Inflammatory macrophage (primary cell): ENCODE data around the gene TTC24.

Experiments used
- DNase-seq, 2 donors: peaks; one replicate each; pipeline ENCODE4 v3.0.0-alpha.2; 2020 to 2022
- total RNA-seq, 18 experiments: gene quantifications; one replicate each; lab custom pipeline; 2026; ENCODE audit warnings: mixed read lengths in 6 of 18, inconsistent platforms in 2 of 18; lab: John Stamatoyannopoulos, UW

The TTC24 gene
- 0 to 1.2 (median 0.49) reads per million in 18 experiments for total RNA-seq

GRCh38 chr1:156579472-156579871 lies at the start of gene TTC24:
Gene TTC24 (plus strand): TSS chr1:156579723. CDS start chr1:156581365, 1,642 bp downstream.
- DNase-seq = no peak

GRCh38 chr1:156530006-156530405 lies 49.5 kb upstream of the TTC24 start:
- DNase-seq = no peak

- no peak for DNase-seq
Measured at GRCh38 chr1:156532374-156532773, 47.1 kb upstream of the TTC24 start.

GRCh38 chr1:156533568-156534220 lies 45.8 kb upstream of the TTC24 start:
- DNase-seq = no peak

- DNase-seq = no peak
Measured at GRCh38 chr1:156534424-156535060, 45.0 kb upstream of the TTC24 start.

- peak in 1 of 2 donors; percentile 1 for DNase-seq
Measured at GRCh38 chr1:156537027-156537426, 42.5 kb upstream of the TTC24 start.

GRCh38 chr1:156538711-156539440 lies 40.6 kb upstream of the TTC24 start:
- DNase-seq = peak in 1 of 2 donors; percentile 1

GRCh38 chr1:156539818-156540355 lies 39.6 kb upstream of the TTC24 start:
- peak; percentile 54 to 83 for DNase-seq

GRCh38 chr1:156540955-156541354 lies 38.6 kb upstream of the TTC24 start:
- peak; percentile 74 to 91 for DNase-seq

- DNase-seq = no peak
Measured at GRCh38 chr1:156543066-156543465, 36.5 kb upstream of the TTC24 start.

GRCh38 chr1:156544592-156545102 lies 34.9 kb upstream of the TTC24 start:
- DNase-seq = peak; percentile 0 to 30

- DNase-seq = peak in 1 of 2 donors; percentile 0
Measured at GRCh38 chr1:156546267-156546666, 33.3 kb upstream of the TTC24 start.

- DNase-seq = no peak
Measured at GRCh38 chr1:156547434-156547833, 32.1 kb upstream of the TTC24 start.

GRCh38 chr1:156547982-156548381 lies 31.5 kb upstream of the TTC24 start:
- peak in 1 of 2 donors; percentile 0 for DNase-seq

GRCh38 chr1:156549390-156549789 lies 30.1 kb upstream of the TTC24 start:
- DNase-seq = peak in 1 of 2 donors; percentile 1

GRCh38 chr1:156549831-156550230 lies 29.7 kb upstream of the TTC24 start:
- peak in 1 of 2 donors; percentile 1 for DNase-seq

GRCh38 chr1:156550346-156550745 lies 29.2 kb upstream of the TTC24 start:
- peak in 1 of 2 donors; percentile 1 for DNase-seq

GRCh38 chr1:156551066-156551643 lies 28.4 kb upstream of the TTC24 start:
- peak in 1 of 2 donors; percentile 2 for DNase-seq

GRCh38 chr1:156551869-156552268 lies 27.7 kb upstream of the TTC24 start:
- peak; percentile 55 to 65 for DNase-seq

- DNase-seq = peak in 1 of 2 donors; percentile 0
Measured at GRCh38 chr1:156552518-156552917, 27.0 kb upstream of the TTC24 start.

GRCh38 chr1:156552937-156553336 lies 26.6 kb upstream of the TTC24 start:
- peak; percentile 88 to 93 for DNase-seq

GRCh38 chr1:156553860-156554485 lies 25.6 kb upstream of the TTC24 start:
- no peak for DNase-seq
